Adrenal gland (tissue), 5 donors: ENCODE measurements around the gene PPP1R3D.

Source experiments
- POLR2A ChIP-seq, 2 donors: fragments of 450-650 bp; IDR thresholded peaks; one replicate each; pipeline ENCODE4 v1.6.1; 2017; ENCODE audit warnings: antibody characterized with exemption in 2 of 2, mild to moderate bottlenecking in 2 of 2, moderate library complexity in 1 of 2
- TF ChIP-seq, protein P1 (sequence below), 6 experiments: fragments of 450-650 bp in 4 of 6; fragments of 200-600 bp in 2 of 6; sonication (generic) in 1 of 6; IDR thresholded peaks; 1 replicate in 5 of 6; 2 replicates in 1 of 6; pipeline versions ENCODE4 v1.5.1 to v1.8.0; 2016 to 2021; ENCODE audit warnings: antibody characterized with exemption in 6 of 6, mild to moderate bottlenecking in 2 of 6, moderate library complexity in 1 of 6
- donor health status: DM: no; HTN: no; CAD: no.

DNA sequence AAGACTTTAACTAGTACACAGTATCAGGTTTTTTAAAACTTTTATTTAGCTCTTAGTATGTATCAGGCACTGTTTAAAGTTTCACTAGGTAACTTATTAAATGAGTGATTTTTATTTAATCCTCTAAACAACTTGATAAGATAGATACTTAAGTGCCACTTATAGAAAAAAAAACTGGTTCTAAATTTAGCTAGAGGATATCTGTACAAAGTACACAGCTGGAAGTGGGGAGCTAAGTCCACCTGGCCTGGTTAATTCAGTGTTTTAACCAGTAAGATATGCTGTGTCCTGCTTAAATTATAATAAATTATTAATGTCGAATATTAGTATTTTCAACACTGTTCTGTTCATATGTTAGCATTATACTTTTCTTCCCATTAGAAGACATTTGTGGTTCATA lies 44.2 kb downstream of the PPP1R3D start:
- TF ChIP-seq, protein P1, sequence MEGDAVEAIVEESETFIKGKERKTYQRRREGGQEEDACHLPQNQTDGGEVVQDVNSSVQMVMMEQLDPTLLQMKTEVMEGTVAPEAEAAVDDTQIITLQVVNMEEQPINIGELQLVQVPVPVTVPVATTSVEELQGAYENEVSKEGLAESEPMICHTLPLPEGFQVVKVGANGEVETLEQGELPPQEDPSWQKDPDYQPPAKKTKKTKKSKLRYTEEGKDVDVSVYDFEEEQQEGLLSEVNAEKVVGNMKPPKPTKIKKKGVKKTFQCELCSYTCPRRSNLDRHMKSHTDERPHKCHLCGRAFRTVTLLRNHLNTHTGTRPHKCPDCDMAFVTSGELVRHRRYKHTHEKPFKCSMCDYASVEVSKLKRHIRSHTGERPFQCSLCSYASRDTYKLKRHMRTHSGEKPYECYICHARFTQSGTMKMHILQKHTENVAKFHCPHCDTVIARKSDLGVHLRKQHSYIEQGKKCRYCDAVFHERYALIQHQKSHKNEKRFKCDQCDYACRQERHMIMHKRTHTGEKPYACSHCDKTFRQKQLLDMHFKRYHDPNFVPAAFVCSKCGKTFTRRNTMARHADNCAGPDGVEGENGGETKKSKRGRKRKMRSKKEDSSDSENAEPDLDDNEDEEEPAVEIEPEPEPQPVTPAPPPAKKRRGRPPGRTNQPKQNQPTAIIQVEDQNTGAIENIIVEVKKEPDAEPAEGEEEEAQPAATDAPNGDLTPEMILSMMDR (IDR thresholded peaks at IDR 0.05) = no peak
- no peak for TF ChIP-seq POLR2A (IDR thresholded peaks at IDR 0.05)
